Nephron progenitor cell (in vitro differentiated cells): Measurements from ENCODE around the gene WFDC5.
A peak's percentile ranks its signal among the peaks of the same experiment; 100 is the strongest.

ENCODE experiments used
- DNase-seq: peaks from one replicate; pipeline ENCODE4 v3.0.0; 2021
- H3K27ac Mint-ChIP-seq: 2 replicates; pipeline ENCODE4 v1.8.0; 2021; ENCODE audit warnings: mild to moderate bottlenecking, moderate library complexity, mixed read lengths
- H3K27me3 Mint-ChIP-seq: 2 replicates; pipeline ENCODE4 v1.8.0; 2021; ENCODE audit warnings: mild to moderate bottlenecking, low read depth, mixed read lengths; ENCODE audit not compliant: poor library complexity
- H3K36me3 Mint-ChIP-seq: 2 replicates; pipeline ENCODE4 v1.8.0; 2021; ENCODE audit warnings: low read depth, mixed read lengths
- H3K4me1 Mint-ChIP-seq: 2 replicates; pipeline ENCODE4 v1.8.0; 2021; ENCODE audit warnings: mixed read lengths
- H3K4me3 Mint-ChIP-seq: 2 replicates; pipeline ENCODE4 v1.8.0; 2021; ENCODE audit warnings: mild to moderate bottlenecking, moderate library complexity, mixed read lengths
- H3K9me3 Mint-ChIP-seq: 2 replicates; pipeline ENCODE4 v1.8.0; 2021; ENCODE audit warnings: mild to moderate bottlenecking, moderate library complexity, mixed read lengths
- TF ChIP-seq, protein P1 (sequence below): fragments of 200-600 bp; sonication (generic); IDR thresholded peaks from 2 replicates; pipeline ENCODE4 v1.5.0; 2021; ENCODE audit warnings: antibody characterized with exemption

WFDC5 gene

DNA sequence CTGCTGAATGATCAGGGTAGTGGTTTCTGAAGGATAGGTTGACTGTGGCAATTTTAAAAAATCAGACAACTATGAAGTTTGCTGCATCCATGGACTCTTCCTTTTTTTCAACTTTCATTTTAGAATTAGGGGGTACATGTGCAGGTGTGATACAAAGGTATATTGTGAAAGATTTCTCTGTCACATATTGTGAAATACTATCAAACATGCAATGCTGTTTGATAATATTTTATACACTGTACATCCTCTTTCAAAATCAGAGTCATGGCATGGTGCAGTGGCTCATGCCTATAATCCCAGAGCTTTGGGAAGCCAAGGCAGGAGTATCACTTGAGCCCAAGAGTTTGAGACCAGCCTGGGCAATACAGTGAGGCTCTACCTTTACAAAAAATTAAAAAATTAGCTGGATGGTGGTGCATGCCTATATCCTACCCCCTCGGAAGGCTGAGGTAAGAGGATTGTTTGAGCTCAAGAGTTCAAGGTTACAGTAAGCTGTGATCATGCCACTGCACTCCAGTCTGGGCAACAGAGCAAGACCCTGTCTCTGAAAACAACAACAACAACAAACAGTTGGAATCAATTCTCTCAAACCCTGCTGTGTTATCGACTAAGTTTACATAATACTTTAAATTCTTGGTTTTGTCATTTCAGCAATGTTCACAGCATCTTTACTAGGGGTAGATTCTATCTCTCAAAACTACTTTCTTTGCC, 4.7 kb upstream of the WFDC5 start:
- H3K4me1 Mint-ChIP-seq: no peaks in the 10 kb centered on the region
- H3K4me3 Mint-ChIP-seq: no peak overlapping the region
- H3K27me3 Mint-ChIP-seq: peaks cover 60% of the 10 kb centered on the region
- H3K27ac Mint-ChIP-seq: no peak overlapping the region
- H3K36me3 Mint-ChIP-seq: no peaks in the 10 kb centered on the region
- TF ChIP-seq, protein P1, sequence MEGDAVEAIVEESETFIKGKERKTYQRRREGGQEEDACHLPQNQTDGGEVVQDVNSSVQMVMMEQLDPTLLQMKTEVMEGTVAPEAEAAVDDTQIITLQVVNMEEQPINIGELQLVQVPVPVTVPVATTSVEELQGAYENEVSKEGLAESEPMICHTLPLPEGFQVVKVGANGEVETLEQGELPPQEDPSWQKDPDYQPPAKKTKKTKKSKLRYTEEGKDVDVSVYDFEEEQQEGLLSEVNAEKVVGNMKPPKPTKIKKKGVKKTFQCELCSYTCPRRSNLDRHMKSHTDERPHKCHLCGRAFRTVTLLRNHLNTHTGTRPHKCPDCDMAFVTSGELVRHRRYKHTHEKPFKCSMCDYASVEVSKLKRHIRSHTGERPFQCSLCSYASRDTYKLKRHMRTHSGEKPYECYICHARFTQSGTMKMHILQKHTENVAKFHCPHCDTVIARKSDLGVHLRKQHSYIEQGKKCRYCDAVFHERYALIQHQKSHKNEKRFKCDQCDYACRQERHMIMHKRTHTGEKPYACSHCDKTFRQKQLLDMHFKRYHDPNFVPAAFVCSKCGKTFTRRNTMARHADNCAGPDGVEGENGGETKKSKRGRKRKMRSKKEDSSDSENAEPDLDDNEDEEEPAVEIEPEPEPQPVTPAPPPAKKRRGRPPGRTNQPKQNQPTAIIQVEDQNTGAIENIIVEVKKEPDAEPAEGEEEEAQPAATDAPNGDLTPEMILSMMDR: no peak
- DNase-seq: no peak
- H3K9me3 Mint-ChIP-seq: peaks cover 12% of the 10 kb centered on the region

DNA sequence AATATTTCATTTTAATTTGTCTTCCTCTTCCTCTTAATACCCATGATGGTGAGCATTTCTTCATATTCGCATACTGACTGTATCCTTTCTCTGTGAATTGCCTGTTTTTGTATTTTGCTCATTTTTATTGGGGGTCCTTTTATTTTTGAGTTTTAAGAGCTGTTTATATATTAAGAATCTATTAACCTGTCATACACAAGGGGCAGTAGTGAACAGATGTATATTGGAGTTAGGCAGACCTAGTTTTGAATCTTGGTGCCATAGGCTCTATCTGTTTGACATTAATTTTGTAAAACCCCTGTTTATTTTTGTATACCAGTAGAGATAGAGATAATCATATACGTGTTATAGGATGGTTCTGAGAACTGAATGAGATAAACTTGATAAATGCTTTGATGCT, 3.1 kb upstream of the WFDC5 start:
- DNase-seq: no peak
- Mint-ChIP-seq H3K27me3 (peaks cover 56% of the 10 kb centered on the region), H3K27ac (no peak overlapping the region), H3K4me3 (no peak overlapping the region), H3K9me3 (peaks cover 12% of the 10 kb centered on the region), H3K4me1 (no peaks in the 10 kb centered on the region), H3K36me3 (no peaks in the 10 kb centered on the region)
- TF ChIP-seq, protein P1: no peak

DNA sequence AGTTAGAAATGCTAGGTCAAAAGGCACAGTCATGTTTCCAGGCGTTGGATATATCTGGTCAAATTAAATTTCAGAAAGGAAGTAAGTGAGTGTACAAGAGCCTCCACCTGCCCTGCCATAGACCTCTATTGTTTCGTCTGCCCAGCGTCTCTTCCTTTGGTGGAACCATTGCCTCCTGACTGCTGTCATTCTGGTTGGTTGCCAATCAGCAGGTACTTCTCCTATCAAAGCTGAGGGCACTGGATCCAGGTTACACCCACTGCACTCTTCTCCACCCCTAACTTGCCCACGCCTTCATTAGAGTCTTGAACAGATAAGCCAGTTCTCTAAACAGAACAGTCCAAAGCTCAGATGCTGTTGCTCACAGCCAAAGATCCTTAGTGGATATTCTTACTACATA, 2.6 kb upstream of the WFDC5 start:
- H3K4me1 Mint-ChIP-seq: no peaks in the 10 kb centered on the region
- peaks cover 12% of the 10 kb centered on the region for H3K9me3 Mint-ChIP-seq
- TF ChIP-seq, protein P1: no peak
- H3K36me3 Mint-ChIP-seq: no peaks in the 10 kb centered on the region
- no peak overlapping the region for H3K4me3 Mint-ChIP-seq
- no peak for DNase-seq
- no peak overlapping the region for H3K27ac Mint-ChIP-seq
- H3K27me3 Mint-ChIP-seq: peaks cover 55% of the 10 kb centered on the region

DNA sequence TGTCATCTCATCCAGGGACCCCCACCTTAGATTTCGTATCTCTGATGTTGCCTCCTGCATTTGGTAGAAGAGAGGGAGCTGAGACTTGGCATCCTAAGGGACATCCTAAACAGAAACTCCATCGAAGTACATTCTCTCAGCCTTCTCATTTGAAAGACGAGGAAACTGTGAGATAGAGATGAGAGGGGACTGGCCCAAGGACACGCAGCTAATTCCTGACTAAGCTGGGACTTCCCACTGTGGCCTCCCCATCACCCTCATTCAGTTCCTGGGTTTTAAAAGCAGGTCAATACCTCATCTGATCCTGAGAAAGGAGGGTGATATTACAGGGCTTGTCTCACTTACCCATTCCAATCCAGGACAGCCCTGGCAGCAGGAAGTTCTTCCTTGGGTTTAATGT, 855 bp upstream of the WFDC5 start:
- DNase-seq: no peak
- peaks cover 7% of the 10 kb centered on the region for H3K9me3 Mint-ChIP-seq
- H3K27me3 Mint-ChIP-seq: peaks cover 56% of the 10 kb centered on the region
- no peaks in the 10 kb centered on the region for H3K36me3 Mint-ChIP-seq
- H3K4me1 Mint-ChIP-seq: no peaks in the 10 kb centered on the region
- H3K4me3 Mint-ChIP-seq: no peak overlapping the region
- H3K27ac Mint-ChIP-seq: no peak overlapping the region
- TF ChIP-seq, protein P1: no peak

DNA sequence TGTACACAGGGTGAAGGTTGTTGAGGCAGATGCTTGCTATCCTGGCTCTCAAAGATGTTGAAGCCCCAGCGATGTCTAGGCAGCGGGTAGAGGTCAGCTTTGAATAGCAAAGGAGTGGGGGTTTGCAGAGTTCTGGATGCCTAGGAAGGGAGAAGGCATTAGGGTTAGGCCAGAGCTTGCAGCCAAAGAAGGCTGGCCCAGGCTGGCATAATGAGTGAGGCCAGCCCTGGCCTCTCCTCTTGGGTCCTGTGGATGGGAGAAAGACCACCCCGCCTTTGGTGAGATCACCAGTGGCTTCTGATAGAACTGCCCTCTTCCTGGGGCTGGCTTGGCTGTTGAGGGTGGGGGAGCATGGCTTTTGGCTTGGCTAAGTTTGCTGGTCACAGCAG, 406 bp upstream of the WFDC5 start:
- Mint-ChIP-seq H3K4me1 (no peaks in the 10 kb centered on the region), H3K27ac (peak overlapping the region; percentile 22)

More for the DNA sequence above, 406 bp upstream of the WFDC5 start:
- H3K9me3 Mint-ChIP-seq: peaks cover 4% of the 10 kb centered on the region
- H3K4me3 Mint-ChIP-seq: no peak overlapping the region
- TF ChIP-seq, protein P1: no peak
- peaks cover 52% of the 10 kb centered on the region for H3K27me3 Mint-ChIP-seq
- no peak for DNase-seq
- H3K36me3 Mint-ChIP-seq: no peaks in the 10 kb centered on the region
